Liver (tissue), 9 donors: ENCODE measurements around the gene C2orf76. TPM values are rescaled to one million over a fixed set of nuclear protein-coding genes. Genes with fewer than 3 reads are reported as not detected.

Experiments
- DNase-seq: peaks from one replicate; pipeline ENCODE4 v3.0.0-alpha.2; 2017; ENCODE audit warnings: low spot score
- H3K27ac ChIP-seq, 2 donors: one replicate each; pipeline ENCODE4 v1.7.0; 2013; ENCODE audit warnings: inconsistent platforms in 2 of 2, low read length in 2 of 2, control low read depth in 1 of 2, low read depth in 1 of 2, mild to moderate bottlenecking in 1 of 2
- H3K27me3 ChIP-seq, 4 donors: one replicate each; pipeline versions ENCODE4 v1.6.1 to v1.7.0; 2013; ENCODE audit warnings: low read length in 3 of 4, inconsistent platforms in 1 of 4, mild to moderate bottlenecking in 1 of 4, moderate library complexity in 1 of 4; ENCODE audit not compliant: control insufficient read depth in 4 of 4, insufficient read depth in 4 of 4
- H3K36me3 ChIP-seq, 4 donors: one replicate each; pipeline versions ENCODE4 v1.6.1 to v1.7.0; 2013; ENCODE audit warnings: low read length in 3 of 4, mild to moderate bottlenecking in 3 of 4, low read depth in 1 of 4, moderate library complexity in 1 of 4; ENCODE audit not compliant: control insufficient read depth in 4 of 4, insufficient read depth in 3 of 4
- H3K4me1 ChIP-seq, 4 donors: one replicate each; pipeline versions ENCODE4 v1.6.1 to v1.7.0; 2013; ENCODE audit warnings: low read length in 3 of 4, mild to moderate bottlenecking in 3 of 4, moderate library complexity in 1 of 4; ENCODE audit not compliant: control insufficient read depth in 4 of 4, insufficient read depth in 4 of 4
- H3K4me3 ChIP-seq, 3 donors: one replicate each; pipeline versions ENCODE4 v1.6.1 to v1.7.0; 2013; ENCODE audit warnings: low read length in 3 of 3, control low read depth in 1 of 3, low read depth in 1 of 3, mild to moderate bottlenecking in 1 of 3
- H3K9ac ChIP-seq, 2 donors: one replicate each; pipeline ENCODE4 v1.7.0; 2013; ENCODE audit warnings: low read length in 2 of 2, mild to moderate bottlenecking in 2 of 2, moderate library complexity in 2 of 2, control low read depth in 1 of 2, low read depth in 1 of 2
- H3K9me3 ChIP-seq, 4 donors: one replicate each; pipeline versions ENCODE4 v1.6.1 to v1.7.0; 2013; ENCODE audit warnings: low read length in 3 of 4; ENCODE audit not compliant: control insufficient read depth in 4 of 4
- CTCF ChIP-seq: fragments of 150-350 bp; IDR thresholded peaks from 2 replicates; pipeline ENCODE4 v1.5.1; 2017; ENCODE audit warnings: improper control_type of control experiment, low read depth, low read length; ENCODE audit not compliant: missing input control
- EGR1 ChIP-seq, 2 donors: IDR thresholded peaks; 2 replicates each; pipeline ENCODE4 v1.6.1; 2016 to 2018; ENCODE audit warnings: antibody characterized with exemption in 2 of 2, low read depth in 2 of 2
- FOXA1 ChIP-seq: IDR thresholded peaks from 2 replicates; pipeline ENCODE4 v1.6.1; 2016; ENCODE audit warnings: antibody characterized with exemption
- FOXA2 ChIP-seq: IDR thresholded peaks from 2 replicates; pipeline ENCODE4 v1.6.1; 2016; ENCODE audit warnings: antibody characterized with exemption
- GABPA ChIP-seq, 2 donors: IDR thresholded peaks in 1 of 2; conservative IDR thresholded peaks in 1 of 2; 2 replicates each; pipeline ENCODE4 v1.6.1; 2016; ENCODE audit warnings: antibody characterized with exemption in 2 of 2, mild to moderate bottlenecking in 1 of 2, moderate library complexity in 1 of 2
- HNF4A ChIP-seq, 2 donors: conservative IDR thresholded peaks; 2 replicates each; pipeline ENCODE4 v1.6.1; 2016; ENCODE audit warnings: antibody characterized with exemption in 2 of 2, mild to moderate bottlenecking in 2 of 2
- HNF4G ChIP-seq: IDR thresholded peaks from 2 replicates; pipeline ENCODE4 v1.6.1; 2016; ENCODE audit warnings: antibody characterized with exemption
- JUND ChIP-seq, 2 donors: IDR thresholded peaks; 2 replicates each; pipeline ENCODE4 v1.6.1; 2016; ENCODE audit warnings: antibody characterized with exemption in 2 of 2
- MAX ChIP-seq: IDR thresholded peaks from 2 replicates; pipeline ENCODE4 v1.6.1; 2016; ENCODE audit warnings: antibody characterized with exemption
- NR2F2 ChIP-seq: IDR thresholded peaks from 2 replicates; pipeline ENCODE4 v1.6.1; 2016; ENCODE audit warnings: antibody characterized with exemption
- RAD21 ChIP-seq, 2 donors: IDR thresholded peaks; 2 replicates each; pipeline ENCODE4 v1.6.1; 2016; ENCODE audit warnings: antibody characterized with exemption in 2 of 2, mild to moderate bottlenecking in 2 of 2
- REST ChIP-seq: IDR thresholded peaks from 2 replicates; pipeline ENCODE4 v1.6.1; 2016; ENCODE audit warnings: antibody characterized with exemption, mild to moderate bottlenecking
- RXRA ChIP-seq, 2 donors: IDR thresholded peaks; 2 replicates each; pipeline ENCODE4 v1.6.1; 2017 to 2018; ENCODE audit warnings: antibody characterized with exemption in 2 of 2, mild to moderate bottlenecking in 1 of 2
- SP1 ChIP-seq: IDR thresholded peaks from 2 replicates; pipeline ENCODE4 v1.6.1; 2018; ENCODE audit warnings: antibody characterized with exemption, mild to moderate bottlenecking
- YY1 ChIP-seq: IDR thresholded peaks from 2 replicates; pipeline ENCODE4 v1.6.1; 2016; ENCODE audit warnings: antibody characterized with exemption, mild to moderate bottlenecking
- ZBTB33 ChIP-seq: IDR thresholded peaks from 2 replicates; pipeline ENCODE4 v1.6.1; 2016; ENCODE audit warnings: antibody characterized with exemption
- WGBS: extraction: QIAGEN DNeasy Blood & Tissue Kit; methylation state at CpG from one replicate; pipeline ENCODE4 v1.1.7; 2013; 5-methylcytosine and 5-hydroxymethylcytosine counted together
- polyA plus RNA-seq, 2 donors: library from polyadenylated mRNA; stranded (reverse) in 1 of 2; unstranded in 1 of 2; fragments of 200-250 nt in 1 of 2; fragments of >200 nt in 1 of 2; fragmentation: Nextera tagmentation in 1 of 2; extraction: Ambion mirVana in 1 of 2; gene quantifications; one replicate each; pipeline versions ENCODE4 v1.2.1 to v1.2.3, GENCODE V29; 2013 to 2015
- total RNA-seq, 2 donors: library from RNA; depleted of rRNA; stranded (reverse); fragments of >200 nt; gene quantifications; one replicate each; pipeline ENCODE4 v1.2.3, GENCODE V29; 2014
- donor health status: healthy.
- donor health status: healthy.
- donor health status: healthy.
- donor health status: healthy.
- donor health status: healthy.

The C2orf76 gene
- total and polyA plus RNA-seq, 4 donors = 2.7 to 6.3 (median 4.6) TPM

DNA sequence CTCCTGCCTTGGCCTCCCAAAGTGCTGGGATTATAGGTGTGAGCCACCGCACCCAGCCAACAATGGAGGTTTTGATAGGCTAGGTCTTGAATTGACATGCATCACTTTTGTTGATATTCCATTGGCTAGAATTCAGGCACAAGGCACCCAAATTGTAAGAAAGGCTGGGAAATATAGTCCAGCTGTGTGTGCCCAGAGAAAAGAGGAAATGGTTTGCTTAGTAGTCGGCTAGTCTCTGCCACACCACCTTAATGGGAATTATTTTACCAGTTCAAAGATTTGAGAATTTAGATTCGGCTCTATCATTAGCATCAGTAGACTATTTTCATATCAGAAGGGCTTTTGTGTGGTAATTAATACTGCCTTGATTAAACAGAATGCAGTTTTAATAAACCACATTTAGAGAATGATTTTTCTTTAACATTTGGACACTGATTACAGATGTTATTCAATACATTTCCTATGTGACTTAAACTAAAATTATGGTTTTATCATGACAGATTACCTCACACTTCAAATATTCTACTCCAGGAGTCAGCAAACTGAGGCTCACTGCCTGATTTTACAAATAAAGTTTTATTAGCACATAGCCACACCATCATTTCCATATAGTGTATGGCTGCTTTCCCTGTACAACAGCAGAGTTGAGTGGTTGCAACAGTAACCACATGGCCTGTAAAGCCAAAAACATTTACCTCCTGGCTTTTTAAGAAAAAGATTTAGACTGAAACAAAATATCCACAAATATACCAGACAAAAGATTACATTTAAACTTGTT lies 27.5 kb upstream of the C2orf76 start:
- no peaks in the 10 kb centered on the region for H3K9me3 ChIP-seq
- no peak overlapping the region for H3K4me3 ChIP-seq
- DNase-seq = no peak
- H3K27ac ChIP-seq = no peak overlapping the region
- TF ChIP-seq HNF4G (no peak), MAX (no peak), GABPA (IDR thresholded peaks at IDR 0.05 in 1 of 2, conservative IDR thresholded peaks at IDR 0.05 in 1 of 2) (no peak), ZBTB33 (no peak), REST (no peak), EGR1 (IDR thresholded peaks at IDR 0.05; ENCODE audit: low read depth in 2 of 2) (no peak), RAD21 (IDR thresholded peaks at IDR 0.05) (no peak), HNF4A (conservative IDR thresholded peaks at IDR 0.05) (no peak), FOXA2 (no peak), FOXA1 (no peak), RXRA (IDR thresholded peaks at IDR 0.05) (no peak), YY1 (no peak), SP1 (no peak), JUND (IDR thresholded peaks at IDR 0.05) (no peak)
- H3K27me3 ChIP-seq = no peaks in the 10 kb centered on the region
- H3K36me3 ChIP-seq = no peaks in the 10 kb centered on the region
- peaks cover 0 to 9% (median 6%) of the 10 kb centered on the region in 4 donors for H3K4me1 ChIP-seq
- H3K9ac ChIP-seq = no peak overlapping the region
- 91% methylated on average over 3 of the region's 3 CpGs for WGBS

- no peak overlapping the region for H3K27ac ChIP-seq
- TF ChIP-seq RAD21 (IDR thresholded peaks at IDR 0.05) (no peak), CTCF (no peak), NR2F2 (no peak), JUND (IDR thresholded peaks at IDR 0.05) (no peak), REST (no peak), SP1 (no peak)
- no peak for DNase-seq
These were observed 23.1 kb upstream of the C2orf76 start for GRCh38 chr2:119389615-119390306.

More at GRCh38 chr2:119389615-119390306, 23.1 kb upstream of the C2orf76 start:
- Histone ChIP-seq H3K4me3 (no peak overlapping the region), H3K27me3 (no peaks in the 10 kb centered on the region), H3K9me3 (no peaks in the 10 kb centered on the region), H3K9ac (no peak overlapping the region), H3K4me1 (peaks cover 0 to 17% (median 11%) of the 10 kb centered on the region in 4 donors), H3K36me3 (no peaks in the 10 kb centered on the region)
- 36% methylated on average over 5 of the region's 5 CpGs for WGBS
